Activated CD8-positive, alpha-beta memory T cell treated with anti-CD3 and anti-CD28 coated beads, Interleukin-2, amount 10 ng/mL, durations not matched to agents 7 days and 5 days (primary cell): Measurements from ENCODE around the gene KCNIP4. TPM values are rescaled to one million over a fixed set of nuclear protein-coding genes. Genes with fewer than 3 reads are reported as not detected.

Experiments used
- ATAC-seq: fragments of 150-1000 bp; cut with Tn5 transposase; one replicate; pipeline ENCODE4 v1.10.0; 2021; ENCODE audit warnings: moderate library complexity
- CTCF ChIA-PET: fragments of 350-600 bp; sonication (Branson Sonifier 250); formaldehyde crosslinking; loops from one replicate; lab custom pipeline; 2021; ENCODE audit warnings: antibody characterized with exemption; lab: Charles Lee
- DNase-seq: peaks from one replicate; pipeline ENCODE4 v3.0.0-alpha.2; 2020
- H3K27ac Mint-ChIP-seq: one replicate; pipeline ENCODE4 v1.8.0; 2021; ENCODE audit warnings: mild to moderate bottlenecking, mixed read lengths
- H3K27me3 Mint-ChIP-seq: one replicate; pipeline ENCODE4 v1.8.0; 2021; ENCODE audit warnings: mixed read lengths
- H3K36me3 Mint-ChIP-seq: one replicate; pipeline ENCODE4 v1.8.0; 2021; ENCODE audit warnings: mild to moderate bottlenecking, mixed read lengths
- H3K4me1 Mint-ChIP-seq: one replicate; pipeline ENCODE4 v1.8.0; 2021; ENCODE audit warnings: mixed read lengths
- H3K4me3 Mint-ChIP-seq: one replicate; pipeline ENCODE4 v1.8.0; 2021; ENCODE audit warnings: mild to moderate bottlenecking, moderate library complexity, mixed read lengths
- H3K9me3 Mint-ChIP-seq: one replicate; pipeline ENCODE4 v1.8.0; 2022; ENCODE audit warnings: low read depth, mixed read lengths
- total RNA-seq, 2 experiments: library from RNA; stranded (reverse); gene quantifications; one replicate each; pipeline ENCODE4 v1.2.3, GENCODE V29; 2021

The KCNIP4 gene
- total RNA-seq, 2 experiments from 2014 or later, result not detected

GRCh38 chr4:21716531-21716930, 232.0 kb downstream of the KCNIP4 start:
- Mint-ChIP-seq H3K9me3 (peaks cover 7% of the 10 kb centered on the region), H3K4me1 (no peaks in the 10 kb centered on the region), H3K27ac (no peak overlapping the region), H3K4me3 (no peak overlapping the region), H3K27me3 (no peaks in the 10 kb centered on the region), H3K36me3 (no peaks in the 10 kb centered on the region)
- no peak for DNase-seq
- ATAC-seq, result no peak
- CTCF ChIA-PET, result no interaction called here

- H3K4me3 Mint-ChIP-seq, result no peak overlapping the region
- no peak for DNase-seq
- no peaks in the 10 kb centered on the region for H3K36me3 Mint-ChIP-seq
- CTCF ChIA-PET, result no interaction called here
- no peaks in the 10 kb centered on the region for H3K4me1 Mint-ChIP-seq
- no peak for ATAC-seq
- H3K9me3 Mint-ChIP-seq, result no peaks in the 10 kb centered on the region
- no peaks in the 10 kb centered on the region for H3K27me3 Mint-ChIP-seq
- H3K27ac Mint-ChIP-seq, result no peak overlapping the region
Observed at GRCh38 chr4:21710179-21710835, 238.3 kb downstream of the KCNIP4 start.

- no peaks in the 10 kb centered on the region for H3K9me3 Mint-ChIP-seq
- no peak for DNase-seq
- H3K4me3 Mint-ChIP-seq, result no peak overlapping the region
- H3K27ac Mint-ChIP-seq, result no peak overlapping the region
- no peak for ATAC-seq
- no peaks in the 10 kb centered on the region for H3K36me3 Mint-ChIP-seq
- H3K27me3 Mint-ChIP-seq, result no peaks in the 10 kb centered on the region
- CTCF ChIA-PET, result no interaction called here
- no peaks in the 10 kb centered on the region for H3K4me1 Mint-ChIP-seq
Observed at GRCh38 chr4:21709761-21710160, 238.8 kb downstream of the KCNIP4 start.

GRCh38 chr4:21709031-21709430, 239.5 kb downstream of the KCNIP4 start:
- H3K27me3 Mint-ChIP-seq, result no peaks in the 10 kb centered on the region
- no peak for ATAC-seq

GRCh38 chr4:21699446-21699845, 249.1 kb downstream of the KCNIP4 start:
- H3K4me3 Mint-ChIP-seq, result no peak overlapping the region
- DNase-seq (no peak), ATAC-seq (no peak)
- H3K27me3 Mint-ChIP-seq, result no peaks in the 10 kb centered on the region
- H3K4me1 Mint-ChIP-seq, result no peaks in the 10 kb centered on the region
- peaks cover 3% of the 10 kb centered on the region for H3K9me3 Mint-ChIP-seq
- H3K36me3 Mint-ChIP-seq, result no peaks in the 10 kb centered on the region
- CTCF ChIA-PET, result no interaction called here
- no peak overlapping the region for H3K27ac Mint-ChIP-seq

More at GRCh38 chr4:21709031-21709430, 239.5 kb downstream of the KCNIP4 start:
- no peaks in the 10 kb centered on the region for H3K36me3 Mint-ChIP-seq
- no peak for DNase-seq
- no peaks in the 10 kb centered on the region for H3K9me3 Mint-ChIP-seq
- no peak overlapping the region for H3K27ac Mint-ChIP-seq
- no peaks in the 10 kb centered on the region for H3K4me1 Mint-ChIP-seq
- CTCF ChIA-PET, result no interaction called here
- H3K4me3 Mint-ChIP-seq, result no peak overlapping the region

- Mint-ChIP-seq H3K27ac (no peak overlapping the region), H3K27me3 (no peaks in the 10 kb centered on the region), H3K36me3 (no peaks in the 10 kb centered on the region), H3K9me3 (peaks cover 3% of the 10 kb centered on the region), H3K4me1 (no peaks in the 10 kb centered on the region), H3K4me3 (no peak overlapping the region)
- DNase-seq (no peak), ATAC-seq (no peak)
- CTCF ChIA-PET, result no interaction called here
Observed at GRCh38 chr4:21697583-21697982, 251.0 kb downstream of the KCNIP4 start.

GRCh38 chr4:21695141-21695540, 253.4 kb downstream of the KCNIP4 start:
- no peaks in the 10 kb centered on the region for H3K4me1 Mint-ChIP-seq
- H3K36me3 Mint-ChIP-seq, result no peaks in the 10 kb centered on the region
- H3K9me3 Mint-ChIP-seq, result no peaks in the 10 kb centered on the region
- DNase-seq, result no peak
- ATAC-seq, result no peak
- CTCF ChIA-PET, result interaction anchor here (1.4 kb wide), 1 partner anchor 11 kb away, joined by 3 read pairs; no protein-coding TSS in a partner anchor
- H3K27ac Mint-ChIP-seq, result no peak overlapping the region
- H3K27me3 Mint-ChIP-seq, result no peaks in the 10 kb centered on the region
- H3K4me3 Mint-ChIP-seq, result no peak overlapping the region

- ATAC-seq, result no peak
- no peak overlapping the region for H3K4me3 Mint-ChIP-seq
- no peaks in the 10 kb centered on the region for H3K9me3 Mint-ChIP-seq
- H3K27me3 Mint-ChIP-seq, result no peaks in the 10 kb centered on the region
- H3K36me3 Mint-ChIP-seq, result no peaks in the 10 kb centered on the region
- no peak overlapping the region for H3K27ac Mint-ChIP-seq
- CTCF ChIA-PET, result no interaction called here
- H3K4me1 Mint-ChIP-seq, result no peaks in the 10 kb centered on the region
- DNase-seq, result no peak
Observed at GRCh38 chr4:21692241-21692640, 256.3 kb downstream of the KCNIP4 start.

- DNase-seq (no peak), ATAC-seq (no peak)
- no peaks in the 10 kb centered on the region for H3K27me3 Mint-ChIP-seq
- no peak overlapping the region for H3K27ac Mint-ChIP-seq
- CTCF ChIA-PET, result no interaction called here
- H3K36me3 Mint-ChIP-seq, result no peaks in the 10 kb centered on the region
- H3K4me1 Mint-ChIP-seq, result no peaks in the 10 kb centered on the region
- H3K4me3 Mint-ChIP-seq, result no peak overlapping the region
- peaks cover 5% of the 10 kb centered on the region for H3K9me3 Mint-ChIP-seq
Observed at GRCh38 chr4:21688596-21689265, 259.8 kb downstream of the KCNIP4 start.

GRCh38 chr4:21685911-21686310, 262.7 kb downstream of the KCNIP4 start:
- no peak for DNase-seq
- Mint-ChIP-seq H3K27ac (no peak overlapping the region), H3K36me3 (no peaks in the 10 kb centered on the region), H3K4me3 (no peak overlapping the region), H3K9me3 (peaks cover 12% of the 10 kb centered on the region), H3K4me1 (no peaks in the 10 kb centered on the region), H3K27me3 (no peaks in the 10 kb centered on the region)
- CTCF ChIA-PET, result no interaction called here
- ATAC-seq, result no peak

GRCh38 chr4:21680326-21680898, 268.2 kb downstream of the KCNIP4 start:
- CTCF ChIA-PET, result no interaction called here
- Mint-ChIP-seq H3K36me3 (no peaks in the 10 kb centered on the region), H3K4me3 (no peak overlapping the region), H3K27ac (no peak overlapping the region), H3K9me3 (peaks cover 11% of the 10 kb centered on the region), H3K4me1 (no peaks in the 10 kb centered on the region), H3K27me3 (no peaks in the 10 kb centered on the region)
- ATAC-seq (no peak), DNase-seq (no peak)

- ATAC-seq (no peak), DNase-seq (no peak)
- no peak overlapping the region for H3K27ac Mint-ChIP-seq
- H3K27me3 Mint-ChIP-seq, result no peaks in the 10 kb centered on the region
- CTCF ChIA-PET, result no interaction called here
- no peaks in the 10 kb centered on the region for H3K36me3 Mint-ChIP-seq
- no peak overlapping the region for H3K4me3 Mint-ChIP-seq
- H3K9me3 Mint-ChIP-seq, result peaks cover 11% of the 10 kb centered on the region
- H3K4me1 Mint-ChIP-seq, result no peaks in the 10 kb centered on the region
Observed at GRCh38 chr4:21678711-21679110, 269.9 kb downstream of the KCNIP4 start.

GRCh38 chr4:21677173-21677572, 271.4 kb downstream of the KCNIP4 start:
- no peak for DNase-seq
- Mint-ChIP-seq H3K9me3 (peaks cover 4% of the 10 kb centered on the region), H3K36me3 (no peaks in the 10 kb centered on the region), H3K4me3 (no peak overlapping the region), H3K4me1 (no peaks in the 10 kb centered on the region), H3K27ac (no peak overlapping the region), H3K27me3 (no peaks in the 10 kb centered on the region)
- CTCF ChIA-PET, result no interaction called here
- no peak for ATAC-seq

- Mint-ChIP-seq H3K27ac (no peak overlapping the region), H3K4me1 (no peaks in the 10 kb centered on the region), H3K4me3 (no peak overlapping the region), H3K9me3 (peaks cover 2% of the 10 kb centered on the region), H3K27me3 (no peaks in the 10 kb centered on the region), H3K36me3 (no peaks in the 10 kb centered on the region)
- CTCF ChIA-PET, result no interaction called here
- ATAC-seq, result no peak
- no peak for DNase-seq
Observed at GRCh38 chr4:21664355-21664754, 284.2 kb downstream of the KCNIP4 start.
